Smooth muscle cell of the coronary artery (primary cell): Measurements from ENCODE around the gene HDGFL2. TPM values are rescaled to one million over a fixed set of nuclear protein-coding genes. Genes with fewer than 3 reads are reported as not detected.

Experiments used
- total RNA-seq: library from RNA; depleted of rRNA; stranded (reverse); fragments of >200 nt; gene quantifications from 2 replicates; pipeline ENCODE4 v1.2.3, GENCODE V29; 2014; ENCODE audit warnings: low replicate concordance

HDGFL2 gene
- total RNA-seq: 59.7 and 62.3 TPM in 2 replicates

DNA sequence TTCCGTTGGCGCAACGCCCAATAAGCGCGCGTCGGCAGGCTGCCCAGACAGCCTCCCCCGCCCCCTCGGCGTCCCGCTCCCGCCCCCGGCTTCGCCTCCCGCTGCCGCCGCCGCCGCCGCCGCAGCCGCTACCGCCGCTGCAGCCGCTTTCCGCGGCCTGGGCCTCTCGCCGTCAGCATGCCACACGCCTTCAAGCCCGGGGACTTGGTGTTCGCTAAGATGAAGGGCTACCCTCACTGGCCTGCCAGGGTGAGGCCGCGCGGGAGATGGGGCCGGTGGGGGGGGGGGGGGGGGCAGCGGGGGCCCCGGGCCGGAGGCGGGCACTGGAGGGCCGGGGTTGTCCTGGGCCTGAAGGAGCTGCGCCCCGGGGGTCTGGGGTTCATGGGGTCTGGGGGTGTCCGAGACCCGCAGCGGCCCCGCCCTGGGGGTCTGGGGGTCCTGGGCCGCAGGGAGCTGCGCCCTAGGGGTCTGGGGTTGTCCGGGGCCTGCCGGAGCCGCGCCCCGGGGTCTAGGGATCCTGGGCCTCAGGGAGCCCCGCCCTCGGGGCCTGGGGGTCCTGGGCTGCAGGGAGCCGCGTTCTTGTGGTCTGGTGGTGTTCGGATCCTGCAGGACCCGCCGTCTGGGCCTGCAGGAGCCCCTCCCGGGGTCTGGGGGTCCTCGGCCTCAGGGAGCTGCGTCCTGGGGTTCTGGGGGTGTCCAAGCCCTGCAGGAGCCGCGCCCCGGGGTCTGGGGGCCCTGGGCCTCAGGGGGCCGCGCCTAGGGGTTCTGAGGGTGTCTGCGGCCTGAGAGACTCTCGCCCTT lies at the start of gene HDGFL2:
Gene HDGFL2, plus strand, starts transcription at position 124 of the 801 bp plus-strand sequence. Its CDS starts 54 bp downstream, at position 178.

DNA sequence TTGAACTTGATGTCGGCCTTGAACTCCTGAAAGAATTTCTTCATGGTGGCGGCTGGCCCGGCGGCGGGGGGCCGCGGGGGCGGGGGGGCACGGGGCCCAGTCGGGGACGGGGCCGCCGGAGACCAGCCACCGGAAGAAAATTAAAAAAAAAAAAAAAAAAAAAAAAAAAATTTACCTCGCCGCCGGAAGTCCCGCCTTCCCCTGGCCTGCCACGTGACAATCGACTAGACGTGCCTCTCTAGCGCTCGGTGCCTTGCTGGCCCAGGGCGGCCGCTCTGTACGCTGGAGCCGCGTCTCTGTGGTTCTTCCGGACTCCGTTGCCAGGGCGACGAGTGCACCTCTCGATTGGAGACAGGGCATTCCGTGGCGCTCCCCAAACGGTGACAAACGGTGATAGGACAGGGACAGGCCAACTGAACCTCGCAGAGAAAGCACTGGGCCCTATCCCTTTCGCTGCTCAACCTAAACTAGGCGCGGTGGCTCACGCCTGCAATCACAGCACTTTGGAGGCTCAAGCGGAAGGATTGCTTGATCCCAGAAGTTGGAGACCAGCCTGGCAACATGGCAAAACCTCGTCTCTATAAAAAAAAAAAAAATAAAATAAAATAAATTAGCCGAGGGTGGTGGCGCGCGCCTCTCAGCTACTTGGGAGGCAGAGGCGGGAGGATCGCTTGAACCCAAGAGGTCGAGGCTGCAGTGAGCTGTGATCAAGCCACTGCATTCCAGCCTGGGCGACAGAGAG lies 14.3 kb upstream of the HDGFL2 start, which contains the start of gene UBXN6:
Gene UBXN6, minus strand, starts transcription at position 141 of the 742 bp plus-strand sequence. Its CDS starts 97 bp downstream, at position 44.

DNA sequence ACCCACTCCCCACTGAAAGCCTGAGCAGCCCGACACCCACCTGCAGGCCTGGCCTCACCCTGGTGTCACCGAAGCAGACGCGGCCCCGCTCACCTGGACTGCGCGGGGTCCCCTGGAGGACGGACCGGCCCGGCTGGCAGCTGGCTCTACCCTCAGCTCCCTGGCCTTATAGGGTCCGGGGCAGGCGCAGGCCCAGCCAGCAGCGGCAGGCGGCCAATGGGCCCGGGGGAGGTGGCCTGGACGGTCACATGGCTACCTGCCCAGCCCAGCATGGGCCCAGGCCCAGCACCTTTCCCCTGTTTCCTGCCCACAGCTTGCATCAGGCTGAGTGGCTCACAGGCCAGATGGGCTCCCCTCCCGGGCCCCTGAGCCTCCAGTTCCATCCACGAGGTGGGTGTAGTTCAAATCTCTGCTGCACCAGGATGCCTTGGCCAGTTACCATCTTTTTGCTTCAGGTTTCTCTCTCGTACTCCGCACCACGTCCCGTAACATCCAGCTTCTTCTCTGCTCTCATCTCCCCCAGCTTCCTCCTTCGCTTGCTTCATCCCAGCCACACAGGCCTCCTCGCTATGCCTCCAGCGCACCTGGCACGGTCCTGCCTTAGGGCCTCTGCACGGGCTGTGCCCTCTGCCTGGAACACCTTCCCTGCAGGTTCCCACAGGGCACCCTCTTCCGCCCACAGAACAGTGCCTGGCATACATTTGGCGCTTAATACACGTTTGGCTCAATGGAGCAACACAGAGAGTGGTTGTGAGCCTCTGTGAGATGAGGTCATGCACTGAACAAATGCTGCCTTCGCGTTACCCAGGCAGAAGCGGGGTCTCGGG lies 46.5 kb downstream of the HDGFL2 start, which contains the start of gene PLIN4:
Gene PLIN4, minus strand, starts transcription at position 142 of the 827 bp plus-strand sequence. CDS start 214 bp downstream, outside the sequence.

GRCh38 chr19:4534836-4535658 lies 63.0 kb downstream of the HDGFL2 start, which contains the start of gene PLIN5:
PLIN5 (minus strand) TSS chr19:4535224; CDS start chr19:4534074, 1,150 bp downstream.

GRCh38 chr19:4539693-4540581 lies 67.8 kb downstream of the HDGFL2 start, which contains the start of gene LRG1:
LRG1 (minus strand) TSS chr19:4540036; CDS start chr19:4540013, 23 bp downstream.

Other genes with a start within 250 kb of the HDGFL2 start
- gene EBI3, start 242.8 kb upstream of the HDGFL2 start, total RNA-seq: 0.08 TPM in 1 of 2 replicates, not detected in the other
- gene YJU2, start 225.2 kb upstream of the HDGFL2 start, total RNA-seq: 11.0 and 13.4 TPM in 2 replicates
- not detected in 2 replicates for gene SHD, start 193.0 kb upstream of the HDGFL2 start, total RNA-seq
- not detected in 2 replicates for gene TMIGD2, start 169.9 kb upstream of the HDGFL2 start, total RNA-seq
- gene FSD1, start 167.7 kb upstream of the HDGFL2 start, total RNA-seq: 4.9 and 6.8 TPM in 2 replicates
- gene STAP2, start 133.5 kb upstream of the HDGFL2 start, total RNA-seq: 2.8 and 4.2 TPM in 2 replicates
- 9.4 and 14.3 TPM in 2 replicates for gene MPND, start 128.7 kb upstream of the HDGFL2 start, total RNA-seq
- gene SH3GL1, start 71.8 kb upstream of the HDGFL2 start, total RNA-seq: 19.4 and 30.4 TPM in 2 replicates
- 4.8 and 6.3 TPM in 2 replicates for gene CHAF1A, start 69.7 kb upstream of the HDGFL2 start, total RNA-seq
- gene UBXN6, start 14.5 kb upstream of the HDGFL2 start, total RNA-seq: 115 and 127 TPM in 2 replicates
- 0.15 and 0.59 TPM in 2 replicates for gene PLIN4, start 46.2 kb downstream of the HDGFL2 start, total RNA-seq
- gene PLIN5, start 62.9 kb downstream of the HDGFL2 start, total RNA-seq: not detected in 2 replicates
- gene LRG1, start 67.7 kb downstream of the HDGFL2 start, total RNA-seq: not detected in 2 replicates
- gene SEMA6B, start 87.4 kb downstream of the HDGFL2 start, total RNA-seq: 0.38 and 1.2 TPM in 2 replicates
- gene TNFAIP8L1, start 167.2 kb downstream of the HDGFL2 start, total RNA-seq: 0.94 and 3.4 TPM in 2 replicates
- 247 and 295 TPM in 2 replicates for gene MYDGF, start 198.0 kb downstream of the HDGFL2 start, total RNA-seq